NB4 (cell line): Measurements from ENCODE around the gene MOB3B.

Experiments
- CTCF ChIP-seq: IDR thresholded peaks from one replicate; pipeline ENCODE4 v1.5.1; 2012; ENCODE audit warnings: low read depth, low read length
- POLR2A ChIP-seq: IDR thresholded peaks from 2 replicates; pipeline ENCODE4 v1.6.1; 2011; ENCODE audit warnings: mild to moderate bottlenecking; ENCODE audit not compliant: insufficient read length; ENCODE audit errors: extremely low read depth
- TF ChIP-seq, protein P1 (sequence below): IDR thresholded peaks from 2 replicates; pipeline ENCODE4 v1.6.1; 2011; ENCODE audit warnings: low read depth, low read length

DNA sequence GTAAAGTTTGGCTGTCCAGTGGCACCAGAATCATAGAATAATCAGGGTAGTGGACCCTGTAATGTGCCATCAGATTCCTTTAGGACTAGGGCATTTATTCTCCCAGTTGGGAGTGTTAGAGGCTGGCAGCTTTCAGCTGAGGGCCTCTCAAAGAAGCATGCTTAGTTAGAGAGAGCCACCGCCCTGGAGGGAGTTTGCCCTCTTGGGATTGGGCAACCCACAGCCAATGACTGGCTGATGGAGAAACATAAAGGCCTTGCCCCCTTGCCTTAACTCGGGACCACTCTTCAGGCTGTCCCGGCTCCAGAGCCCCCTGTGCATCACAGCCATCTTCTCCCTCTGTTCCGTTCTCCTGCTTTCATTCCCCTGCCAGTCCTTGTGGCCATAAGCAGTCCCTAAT, 26.0 kb downstream of the MOB3B start:
- TF ChIP-seq, protein P1, sequence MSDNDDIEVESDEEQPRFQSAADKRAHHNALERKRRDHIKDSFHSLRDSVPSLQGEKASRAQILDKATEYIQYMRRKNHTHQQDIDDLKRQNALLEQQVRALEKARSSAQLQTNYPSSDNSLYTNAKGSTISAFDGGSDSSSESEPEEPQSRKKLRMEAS = no peak
- TF ChIP-seq CTCF = no peak
- no peak for TF ChIP-seq POLR2A
